ENCODE results near the gene ITPK1.

DNA sequence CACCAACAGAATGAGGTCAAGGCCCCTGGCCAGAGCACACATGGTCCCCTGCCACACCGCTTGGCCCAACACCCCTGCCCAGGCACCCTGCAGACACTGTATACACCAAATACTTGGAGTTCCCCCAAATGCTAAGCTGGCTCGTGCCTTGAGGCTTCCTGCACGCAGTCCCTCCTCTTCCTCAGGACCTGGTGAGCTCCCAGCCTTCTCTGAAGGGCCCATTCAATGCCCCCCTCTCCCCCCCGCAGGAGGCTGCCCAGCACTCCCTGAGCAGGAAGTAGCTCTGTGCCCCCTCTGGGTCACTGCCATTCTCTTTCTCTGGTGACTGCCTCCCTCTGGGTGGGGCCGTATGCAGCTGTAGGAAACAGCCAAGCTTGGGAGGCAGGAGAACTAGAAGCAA lies 75.3 kb downstream of the ITPK1 start:
- TF ChIP-seq RAD21 (conservative IDR thresholded peaks at IDR 0.05 in 1 of 2, IDR thresholded peaks at IDR 0.05 in 1 of 2) (no peak), MAZ (IDR thresholded peaks at IDR 0.05; ENCODE audit: borderline replicate concordance, low read depth, low read length) (no peak), KDM1A (IDR thresholded peaks at IDR 0.05; ENCODE audit: low read depth) (no peak), ESRRA (IDR thresholded peaks at IDR 0.05; ENCODE audit: borderline replicate concordance, low read length) (no peak), MYC (IDR thresholded peaks at IDR 0.05; ENCODE audit: borderline replicate concordance, low read length) (no peak), SMC3 (IDR thresholded peaks at IDR 0.05) (no peak), POLR2A (IDR thresholded peaks at IDR 0.05; ENCODE audit: low read length) (no peak), CBX8 (IDR thresholded peaks at IDR 0.05) (no peak)
- TF ChIP-seq, protein P1, sequence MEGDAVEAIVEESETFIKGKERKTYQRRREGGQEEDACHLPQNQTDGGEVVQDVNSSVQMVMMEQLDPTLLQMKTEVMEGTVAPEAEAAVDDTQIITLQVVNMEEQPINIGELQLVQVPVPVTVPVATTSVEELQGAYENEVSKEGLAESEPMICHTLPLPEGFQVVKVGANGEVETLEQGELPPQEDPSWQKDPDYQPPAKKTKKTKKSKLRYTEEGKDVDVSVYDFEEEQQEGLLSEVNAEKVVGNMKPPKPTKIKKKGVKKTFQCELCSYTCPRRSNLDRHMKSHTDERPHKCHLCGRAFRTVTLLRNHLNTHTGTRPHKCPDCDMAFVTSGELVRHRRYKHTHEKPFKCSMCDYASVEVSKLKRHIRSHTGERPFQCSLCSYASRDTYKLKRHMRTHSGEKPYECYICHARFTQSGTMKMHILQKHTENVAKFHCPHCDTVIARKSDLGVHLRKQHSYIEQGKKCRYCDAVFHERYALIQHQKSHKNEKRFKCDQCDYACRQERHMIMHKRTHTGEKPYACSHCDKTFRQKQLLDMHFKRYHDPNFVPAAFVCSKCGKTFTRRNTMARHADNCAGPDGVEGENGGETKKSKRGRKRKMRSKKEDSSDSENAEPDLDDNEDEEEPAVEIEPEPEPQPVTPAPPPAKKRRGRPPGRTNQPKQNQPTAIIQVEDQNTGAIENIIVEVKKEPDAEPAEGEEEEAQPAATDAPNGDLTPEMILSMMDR (IDR thresholded peaks at IDR 0.05) = no peak
- TF ChIP-seq, protein P2, sequence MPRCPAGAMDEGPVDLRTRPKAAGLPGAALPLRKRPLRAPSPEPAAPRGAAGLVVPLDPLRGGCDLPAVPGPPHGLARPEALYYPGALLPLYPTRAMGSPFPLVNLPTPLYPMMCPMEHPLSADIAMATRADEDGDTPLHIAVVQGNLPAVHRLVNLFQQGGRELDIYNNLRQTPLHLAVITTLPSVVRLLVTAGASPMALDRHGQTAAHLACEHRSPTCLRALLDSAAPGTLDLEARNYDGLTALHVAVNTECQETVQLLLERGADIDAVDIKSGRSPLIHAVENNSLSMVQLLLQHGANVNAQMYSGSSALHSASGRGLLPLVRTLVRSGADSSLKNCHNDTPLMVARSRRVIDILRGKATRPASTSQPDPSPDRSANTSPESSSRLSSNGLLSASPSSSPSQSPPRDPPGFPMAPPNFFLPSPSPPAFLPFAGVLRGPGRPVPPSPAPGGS (IDR thresholded peaks at IDR 0.05) = no peak
- TF ChIP-seq, protein P3, sequence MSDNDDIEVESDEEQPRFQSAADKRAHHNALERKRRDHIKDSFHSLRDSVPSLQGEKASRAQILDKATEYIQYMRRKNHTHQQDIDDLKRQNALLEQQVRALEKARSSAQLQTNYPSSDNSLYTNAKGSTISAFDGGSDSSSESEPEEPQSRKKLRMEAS (IDR thresholded peaks at IDR 0.05) = no peak
- TF ChIP-seq, protein P4, sequence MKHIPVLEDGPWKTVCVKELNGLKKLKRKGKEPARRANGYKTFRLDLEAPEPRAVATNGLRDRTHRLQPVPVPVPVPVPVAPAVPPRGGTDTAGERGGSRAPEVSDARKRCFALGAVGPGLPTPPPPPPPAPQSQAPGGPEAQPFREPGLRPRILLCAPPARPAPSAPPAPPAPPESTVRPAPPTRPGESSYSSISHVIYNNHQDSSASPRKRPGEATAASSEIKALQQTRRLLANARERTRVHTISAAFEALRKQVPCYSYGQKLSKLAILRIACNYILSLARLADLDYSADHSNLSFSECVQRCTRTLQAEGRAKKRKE (CRISPR knock-in tag; IDR thresholded peaks at IDR 0.05; ENCODE audit: low read depth) = no peak
